K562 (cell line): Measurements from ENCODE around the gene PLEKHM3. TPM values are rescaled to one million over a fixed set of nuclear protein-coding genes. Genes with fewer than 3 reads are reported as not detected.

Experiments used
- CBX5 ChIP-seq: IDR thresholded peaks from 2 replicates; pipeline ENCODE4 v1.6.1; 2014; ENCODE audit warnings: low read depth, borderline replicate concordance
- GTF3C2 ChIP-seq: IDR thresholded peaks from 3 replicates; pipeline ENCODE4 v1.6.1; 2011; ENCODE audit warnings: borderline replicate concordance, mild to moderate bottlenecking, moderate library complexity; ENCODE audit not compliant: insufficient read length; ENCODE audit errors: extremely low read depth
- HDGF ChIP-seq: fragments of 450-650 bp; IDR thresholded peaks from 2 replicates; pipeline ENCODE4 v1.6.1; 2016
- IRF9 ChIP-seq: fragments of 450-650 bp; IDR thresholded peaks from 2 replicates; pipeline ENCODE4 v1.6.1; 2016; ENCODE audit warnings: missing biosample characterization, missing genetic modification characterization
- KLF13 ChIP-seq: fragments of 450-650 bp; IDR thresholded peaks from 2 replicates; pipeline ENCODE4 v1.6.1; 2016; ENCODE audit warnings: missing genetic modification characterization, low read depth, mild to moderate bottlenecking, missing compliant biosample characterization, moderate library complexity, borderline replicate concordance
- MTF1 ChIP-seq: fragments of 250-450 bp; sonication (Bioruptor Pico); IDR thresholded peaks from 2 replicates; pipeline ENCODE4 v1.9.0; 2021; ENCODE audit warnings: moderate library complexity, mild to moderate bottlenecking, inconsistent platforms, borderline replicate concordance
- NFE2L1 ChIP-seq: fragments of 450-650 bp; IDR thresholded peaks from 2 replicates; pipeline ENCODE4 v1.6.1; 2016; ENCODE audit warnings: missing genetic modification characterization, low read depth, mild to moderate bottlenecking, missing compliant biosample characterization, moderate library complexity, borderline replicate concordance
- NFIX ChIP-seq: fragments of 250-450 bp; sonication (Bioruptor Pico); IDR thresholded peaks from 2 replicates; pipeline ENCODE4 v1.4.0; 2020; ENCODE audit warnings: low read depth, mild to moderate bottlenecking, moderate library complexity
- RFX1 ChIP-seq: fragments of 450-650 bp; IDR thresholded peaks from 2 replicates; pipeline ENCODE4 v1.6.1; 2016; ENCODE audit warnings: mild to moderate bottlenecking, moderate library complexity
- ZBTB40 ChIP-seq, 2 experiments: fragments of 450-650 bp in 1 of 2; sonication (generic) in 1 of 2; formaldehyde crosslinking in 1 of 2; IDR thresholded peaks; 2 replicates each; pipeline versions ENCODE4 v1.7.1 to v1.9.0; 2016 to 2022; ENCODE audit warnings: inconsistent platforms in 1 of 2, mild to moderate bottlenecking in 1 of 2, missing genetic modification reagents in 1 of 2
- ZBTB7A ChIP-seq: IDR thresholded peaks from 2 replicates; pipeline ENCODE4 v1.6.1; 2011; ENCODE audit warnings: low read depth, mild to moderate bottlenecking, low read length, moderate library complexity, borderline replicate concordance; ENCODE audit not compliant: control insufficient read depth
- ZC3H11A ChIP-seq: IDR thresholded peaks from 2 replicates; pipeline ENCODE4 v1.6.1; 2012; ENCODE audit warnings: low read depth, low read length, improper control_type of control experiment
- ZNF408 ChIP-seq: fragments of 250-450 bp; sonication (Bioruptor Pico); IDR thresholded peaks from 2 replicates; pipeline ENCODE4 v1.4.0; 2020; ENCODE audit warnings: low read depth, mild to moderate bottlenecking, moderate library complexity
- ZNF583 ChIP-seq: fragments of 250-450 bp; sonication (Bioruptor Pico); IDR thresholded peaks from 2 replicates; pipeline ENCODE4 v1.4.0; 2020
- polyA plus RNA-seq, 8 experiments: library from polyadenylated mRNA; depleted of rRNA in 4 of 8; stranded (reverse) in 5 of 8; unstranded in 3 of 8; fragments of >200 nt; fragmentation: Nextera tagmentation in 2 of 8; fragmentation: Illumina TruSeq in 1 of 8; extraction: Ambion mirVana in 2 of 8; extraction: Trizol in 1 of 8; gene quantifications; 2 replicates each; pipeline versions ENCODE4 v1.2.1 to v1.2.3, GENCODE V29; 2011 to 2014; ENCODE audit warnings: inconsistent platforms in 1 of 8, missing spikeins in 1 of 8
- total RNA-seq, 7 experiments: library from RNA; depleted of rRNA in 6 of 7; stranded (reverse); fragments of >200 nt in 6 of 7; fragmentation: Illumina TruSeq in 2 of 7; extraction: Trizol in 2 of 7; gene quantifications; 2 replicates each; pipeline versions ENCODE4 v1.2.1 to v1.2.3, GENCODE V29; 2011 to 2021; ENCODE audit warnings: low replicate concordance in 1 of 7

The PLEKHM3 gene
- total and polyA plus RNA-seq, 9 of the 15 experiments (the other 6 are each of a cell fraction or from before 2014, with no cell fraction given) = 0.24 to 1.6 (median 1.0) TPM

- no peak for TF ChIP-seq ZBTB40 (IDR thresholded peaks at IDR 0.05)
- TF ChIP-seq ZBTB40 (CRISPR knock-in tag; IDR thresholded peaks at IDR 0.05) = no peak
- no peak for TF ChIP-seq CBX5
- TF ChIP-seq HDGF = no peak
- TF ChIP-seq ZBTB7A = no peak
- TF ChIP-seq RFX1 = peak; percentile 98
- TF ChIP-seq NFIX (CRISPR knock-in tag) = peak; percentile 86
- peak; percentile 100 for TF ChIP-seq ZNF583
- no peak for TF ChIP-seq ZNF408 (CRISPR knock-in tag)
- TF ChIP-seq NFE2L1 (tag) = peak; percentile 96
- no peak for TF ChIP-seq ZC3H11A
- TF ChIP-seq IRF9 (tag) = peak; percentile 100
- peak; percentile 99 for TF ChIP-seq KLF13
- no peak for TF ChIP-seq GTF3C2
- TF ChIP-seq MTF1 (CRISPR knock-in tag) = peak; percentile 98
Observed at GRCh38 chr2:207772081-207772843, 253.1 kb downstream of the PLEKHM3 start (continued).
